OCI-LY7 (cell line): ENCODE data around the gene SPRTN.

Experiments used
- CTCF ChIP-seq: fragments of 200-600 bp; sonication (generic); conservative IDR thresholded peaks from 2 replicates; pipeline ENCODE4 v1.5.1; 2014; ENCODE audit warnings: mild to moderate bottlenecking, antibody characterized with exemption, low read length, moderate library complexity, mixed read lengths
- EZH2phosphoT487 ChIP-seq: fragments of 200-600 bp; sonication (generic); IDR thresholded peaks from 2 replicates; pipeline ENCODE4 v1.6.1; 2018; ENCODE audit warnings: low read depth, borderline replicate concordance, mild to moderate bottlenecking, mixed run types, antibody characterized with exemption, low read length, moderate library complexity, mixed read lengths

- no peak for TF ChIP-seq CTCF
- TF ChIP-seq EZH2phosphoT487: no peak
These were observed 13.7 kb downstream of the SPRTN start for GRCh38 chr1:231351816-231352215.
